Kidney epithelial cell (primary cell): Measurements from ENCODE around the gene EHD1. TPM values are rescaled to one million over a fixed set of nuclear protein-coding genes. Genes with fewer than 3 reads are reported as not detected.
"Not testable (repeated sequence)": the region's sequence is repeated elsewhere in the genome, so short reads cannot be mapped to it uniquely, and the experiment has no call there.

Experiments used
- DNase-seq: peaks from one replicate; pipeline ENCODE4 v3.0.0-alpha.2; 2010; ENCODE audit warnings: low read depth
- H3K27me3 ChIP-seq: 2 replicates; pipeline ENCODE4 v1.6.0; 2011; ENCODE audit warnings: low read length; ENCODE audit not compliant: control insufficient read depth, insufficient read depth
- H3K36me3 ChIP-seq: 2 replicates; pipeline ENCODE4 v1.5.1; 2011; ENCODE audit warnings: low read length; ENCODE audit not compliant: control insufficient read depth, insufficient read depth
- H3K4me3 ChIP-seq: 2 replicates; pipeline ENCODE4 v1.5.1; 2011; ENCODE audit warnings: low read depth, mild to moderate bottlenecking, control low read depth, low read length
- total RNA-seq: library from RNA; depleted of rRNA; stranded (reverse); fragments of >200 nt; gene quantifications from 2 replicates; pipeline ENCODE4 v1.2.3, GENCODE V29; 2015
- TF ChIP-seq, protein P1 (sequence below): IDR thresholded peaks from 2 replicates; pipeline ENCODE4 v1.5.1; 2011; ENCODE audit warnings: mild to moderate bottlenecking, moderate library complexity, low read length, control low read depth, inconsistent platforms; ENCODE audit not compliant: insufficient read depth, poor library complexity, severe bottlenecking

Gene EHD1
- total RNA-seq, 1 donor from 2014 or later = 100 TPM

- no peaks in the 10 kb centered on the region for H3K27me3 ChIP-seq
- TF ChIP-seq, protein P1, sequence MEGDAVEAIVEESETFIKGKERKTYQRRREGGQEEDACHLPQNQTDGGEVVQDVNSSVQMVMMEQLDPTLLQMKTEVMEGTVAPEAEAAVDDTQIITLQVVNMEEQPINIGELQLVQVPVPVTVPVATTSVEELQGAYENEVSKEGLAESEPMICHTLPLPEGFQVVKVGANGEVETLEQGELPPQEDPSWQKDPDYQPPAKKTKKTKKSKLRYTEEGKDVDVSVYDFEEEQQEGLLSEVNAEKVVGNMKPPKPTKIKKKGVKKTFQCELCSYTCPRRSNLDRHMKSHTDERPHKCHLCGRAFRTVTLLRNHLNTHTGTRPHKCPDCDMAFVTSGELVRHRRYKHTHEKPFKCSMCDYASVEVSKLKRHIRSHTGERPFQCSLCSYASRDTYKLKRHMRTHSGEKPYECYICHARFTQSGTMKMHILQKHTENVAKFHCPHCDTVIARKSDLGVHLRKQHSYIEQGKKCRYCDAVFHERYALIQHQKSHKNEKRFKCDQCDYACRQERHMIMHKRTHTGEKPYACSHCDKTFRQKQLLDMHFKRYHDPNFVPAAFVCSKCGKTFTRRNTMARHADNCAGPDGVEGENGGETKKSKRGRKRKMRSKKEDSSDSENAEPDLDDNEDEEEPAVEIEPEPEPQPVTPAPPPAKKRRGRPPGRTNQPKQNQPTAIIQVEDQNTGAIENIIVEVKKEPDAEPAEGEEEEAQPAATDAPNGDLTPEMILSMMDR = no peak
- H3K4me3 ChIP-seq = no peak overlapping the region
- no peak for DNase-seq
- H3K36me3 ChIP-seq = peaks cover 1% of the 10 kb centered on the region
These were observed 52.4 kb downstream of the EHD1 start for GRCh38 chr11:64826062-64826461.

DNA sequence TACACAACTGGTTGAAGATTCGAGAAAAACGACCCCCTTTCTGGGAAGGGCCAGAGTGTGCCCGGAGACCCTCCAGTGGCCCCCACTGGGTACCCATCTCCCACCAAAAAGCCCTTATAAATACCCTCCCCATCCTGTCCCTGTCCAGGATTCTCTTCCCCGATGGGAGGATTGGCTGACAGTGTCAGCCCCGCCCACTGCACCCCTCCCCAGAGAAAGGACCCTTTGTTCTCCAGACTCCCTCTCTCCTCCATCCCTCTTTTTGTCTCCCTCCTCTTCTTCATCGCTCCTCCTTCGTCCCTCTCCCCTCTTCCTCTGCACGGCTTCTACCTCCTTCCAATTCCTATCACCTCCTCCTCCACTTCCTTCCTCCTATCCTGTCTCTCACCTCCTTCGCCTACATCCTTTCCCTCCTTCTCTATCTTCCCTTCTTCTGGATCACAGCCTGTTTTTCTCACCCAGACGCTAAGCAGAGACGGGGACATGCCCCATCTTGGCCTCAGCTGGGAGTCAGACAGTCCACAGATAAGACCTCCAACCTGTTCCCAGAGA is 54.8 kb downstream of the EHD1 start:
- no peak for DNase-seq
- TF ChIP-seq, protein P1 = no peak

GRCh38 chr11:64817476-64817875 is 60.9 kb downstream of the EHD1 start:
- TF ChIP-seq, protein P1 = no peak
- no peaks in the 10 kb centered on the region for H3K36me3 ChIP-seq
- no peak overlapping the region for H3K4me3 ChIP-seq
- DNase-seq = no peak
- H3K27me3 ChIP-seq = no peaks in the 10 kb centered on the region

More for the DNA sequence above, 54.8 kb downstream of the EHD1 start:
- Histone ChIP-seq H3K27me3 (no peaks in the 10 kb centered on the region), H3K4me3 (no peak overlapping the region), H3K36me3 (peaks cover 1% of the 10 kb centered on the region)

GRCh38 chr11:64815433-64815832 is 63.0 kb downstream of the EHD1 start:
- H3K36me3 ChIP-seq, H3K4me3 ChIP-seq, H3K27me3 ChIP-seq, DNase-seq: not testable (repeated sequence)

GRCh38 chr11:64814712-64815187 is 63.7 kb downstream of the EHD1 start:
- TF ChIP-seq, protein P1 = no peak
- no peak overlapping the region for H3K4me3 ChIP-seq
- no peaks in the 10 kb centered on the region for H3K36me3 ChIP-seq
- no peak for DNase-seq
- H3K27me3 ChIP-seq = no peaks in the 10 kb centered on the region

GRCh38 chr11:64813826-64814225 is 64.6 kb downstream of the EHD1 start:
- Histone ChIP-seq H3K4me3 (no peak overlapping the region), H3K27me3 (no peaks in the 10 kb centered on the region), H3K36me3 (no peaks in the 10 kb centered on the region)
- DNase-seq = no peak
- TF ChIP-seq, protein P1 = no peak
